NCI-H2081 (cell line): ENCODE data around the gene TUBA4B.
A peak's percentile ranks its signal among the peaks of the same experiment; 100 is the strongest.
"Not testable (repeated sequence)": the region's sequence is repeated elsewhere in the genome, so short reads cannot be mapped to it uniquely, and the experiment has no call there.

ENCODE experiments used
- DNase-seq, 2 experiments: peaks; one replicate each; lab custom pipeline; 2025; lab: John Stamatoyannopoulos, UW

TUBA4B gene

GRCh38 chr2:219291910-219292490 is 39.0 kb downstream of the TUBA4B start:
- no peak for DNase-seq

- no peak for DNase-seq
Observed at GRCh38 chr2:219292616-219293015, 39.6 kb downstream of the TUBA4B start.

GRCh38 chr2:219293736-219294231 is 40.7 kb downstream of the TUBA4B start:
- no peak for DNase-seq

- DNase-seq = peak; percentile 78 to 82
Observed at GRCh38 chr2:219294356-219295351, 41.6 kb downstream of the TUBA4B start.

- DNase-seq = no peak
Observed at GRCh38 chr2:219296142-219296541, 43.1 kb downstream of the TUBA4B start.

GRCh38 chr2:219296631-219297391 is 43.8 kb downstream of the TUBA4B start:
- no peak for DNase-seq

GRCh38 chr2:219297766-219298456 is 44.9 kb downstream of the TUBA4B start:
- DNase-seq = no peak

GRCh38 chr2:219298759-219299371 is 45.8 kb downstream of the TUBA4B start:
- peak; percentile 64 to 69 for DNase-seq

- no peak for DNase-seq
Observed at GRCh38 chr2:219299372-219299760, 46.3 kb downstream of the TUBA4B start.

GRCh38 chr2:219300022-219300421 is 47.0 kb downstream of the TUBA4B start:
- DNase-seq = no peak

GRCh38 chr2:219302412-219302968 is 49.4 kb downstream of the TUBA4B start:
- no peak for DNase-seq

GRCh38 chr2:219304223-219304622 is 51.2 kb downstream of the TUBA4B start:
- no peak for DNase-seq

GRCh38 chr2:219306047-219306446 is 53.0 kb downstream of the TUBA4B start:
- no peak for DNase-seq

- DNase-seq = no peak
Observed at GRCh38 chr2:219308142-219309101, 55.4 kb downstream of the TUBA4B start.

GRCh38 chr2:219309278-219309677 is 56.2 kb downstream of the TUBA4B start, which contains the start of gene PTPRN:
Gene PTPRN (minus strand): TSS chr2:219309401. CDS start chr2:219309332, 69 bp downstream.
- DNase-seq = peak; percentile 62 to 73

- DNase-seq = not testable (repeated sequence)
Observed at GRCh38 chr2:219312683-219313263, 59.7 kb downstream of the TUBA4B start.

- DNase-seq = no peak
Observed at GRCh38 chr2:219314804-219315468, 61.9 kb downstream of the TUBA4B start.
